H1 (cell line): ENCODE data around the gene TBC1D7. TPM values are rescaled to one million over a fixed set of nuclear protein-coding genes. Genes with fewer than 3 reads are reported as not detected.

ENCODE experiments used
- CTCF ChIA-PET: fragments of 300-600 bp; sonication (Branson Sonifier 250); formaldehyde crosslinking; loops from one replicate; lab custom pipeline; 2021; ENCODE audit not compliant: partially characterized antibody; lab: Charles Lee
- POLR2A ChIA-PET: fragments of 300-600 bp; sonication (Branson Sonifier 250); formaldehyde crosslinking; loops from one replicate; lab custom pipeline; 2021; ENCODE audit warnings: inconsistent platforms; ENCODE audit not compliant: partially characterized antibody; lab: Charles Lee
- DNase-seq, 2 experiments: peaks; one replicate each; pipeline versions ENCODE4 v3.0.0 to v3.0.0-alpha.2; 2010 to 2022; ENCODE audit warnings: low spot score in 2 of 2, low read depth in 1 of 2, mixed read lengths in 1 of 2
- FAIRE-seq: peaks from 2 replicates; lab custom pipeline; 2011; peaks lifted over from hg19 to GRCh38; lab: Jason Lieb, UNC
- H2AFZ ChIP-seq: 2 replicates; pipeline ENCODE4 v1.8.1; 2012; ENCODE audit warnings: low read length, inconsistent platforms
- H2AK5ac ChIP-seq: 2 replicates; pipeline ENCODE4 v1.6.1; 2013; ENCODE audit warnings: low read depth, low read length
- H2BK120ac ChIP-seq: replicated peaks from 2 replicates; pipeline ENCODE3; 2013; ENCODE audit warnings: low read depth, low read length, inconsistent platforms
- H2BK12ac ChIP-seq: 2 replicates; pipeline ENCODE4 v1.6.1; 2013; ENCODE audit warnings: low read depth, low read length
- H2BK15ac ChIP-seq: 2 replicates; pipeline ENCODE4 v1.6.1; 2013; ENCODE audit warnings: low read length
- H2BK20ac ChIP-seq: 2 replicates; pipeline ENCODE4 v1.6.1; 2013; ENCODE audit warnings: low read length
- H2BK5ac ChIP-seq: 2 replicates; pipeline ENCODE4 v1.6.1; 2013; ENCODE audit warnings: low read depth, low read length
- H3K14ac ChIP-seq: 2 replicates; pipeline ENCODE4 v1.6.1; 2013; ENCODE audit warnings: inconsistent platforms; ENCODE audit not compliant: insufficient read length
- H3K18ac ChIP-seq: 2 replicates; pipeline ENCODE4 v1.6.1; 2013; ENCODE audit warnings: low read length; ENCODE audit errors: extremely low read depth
- H3K23ac ChIP-seq: 2 replicates; pipeline ENCODE4 v1.6.1; 2013; ENCODE audit warnings: inconsistent platforms; ENCODE audit not compliant: insufficient read length
- H3K23me2 ChIP-seq: 2 replicates; pipeline ENCODE4 v1.6.1; 2013; ENCODE audit warnings: low read depth, low read length
- H3K27ac ChIP-seq: 2 replicates; pipeline ENCODE4 v1.6.1; 2011; ENCODE audit warnings: low read depth, low read length, inconsistent platforms
- H3K27me3 ChIP-seq, 4 experiments: replicated peaks in 1 of 4; 1 replicate in 1 of 4; 2 replicates in 3 of 4; pipeline versions ENCODE4 v1.6.1 to v1.8.1; 2011 to 2013; ENCODE audit warnings: low read length in 3 of 4, mild to moderate bottlenecking in 3 of 4, inconsistent platforms in 2 of 4, mixed read lengths in 2 of 4, moderate library complexity in 1 of 4; ENCODE audit not compliant: control insufficient read depth in 3 of 4, insufficient read depth in 3 of 4; ENCODE audit errors: extremely low read depth in 1 of 4
- H3K36me3 ChIP-seq, 4 experiments: 2 replicates each; pipeline versions ENCODE4 v1.6.1 to v1.8.1; 2011 to 2013; ENCODE audit warnings: mild to moderate bottlenecking in 4 of 4, low read length in 3 of 4, moderate library complexity in 2 of 4, control low read depth in 1 of 4, inconsistent platforms in 1 of 4; ENCODE audit not compliant: insufficient read depth in 4 of 4, control insufficient read depth in 2 of 4
- H3K4ac ChIP-seq: replicated peaks from 2 replicates; pipeline ENCODE3; 2013; ENCODE audit warnings: low read length, low read depth, mixed read lengths, inconsistent platforms; ENCODE audit not compliant: insufficient read length
- H3K4me1 ChIP-seq, 4 experiments: replicated peaks in 1 of 4; 1 replicate in 1 of 4; 2 replicates in 3 of 4; pipeline versions ENCODE4 v1.6.1 to v1.8.1; 2011 to 2013; ENCODE audit warnings: low read length in 3 of 4, inconsistent platforms in 2 of 4, mixed read lengths in 1 of 4; ENCODE audit not compliant: insufficient read depth in 4 of 4, control insufficient read depth in 3 of 4
- H3K4me2 ChIP-seq, 2 experiments: 2 replicates each; pipeline versions ENCODE4 v1.6.1 to v1.8.1; 2011 to 2013; ENCODE audit warnings: low read depth in 2 of 2, low read length in 2 of 2, control low read depth in 1 of 2, inconsistent platforms in 1 of 2, mild to moderate bottlenecking in 1 of 2; ENCODE audit not compliant: insufficient read depth in 1 of 2
- H3K4me3 ChIP-seq, 4 experiments: fragments of 200-600, 300-600 bp in 1 of 4; sonication (generic), shearing (Covaris generic), sonication (Bioruptor Twin) in 1 of 4; 2 replicates each; pipeline versions ENCODE4 v1.5.1 to v1.8.1; 2011 to 2016; ENCODE audit warnings: low read length in 4 of 4, low read depth in 3 of 4, control low read depth in 2 of 4, inconsistent platforms in 2 of 4, mild to moderate bottlenecking in 2 of 4, mixed read lengths in 1 of 4, moderate library complexity in 1 of 4; ENCODE audit not compliant: insufficient read depth in 2 of 4; ENCODE audit errors: extremely low read depth in 1 of 4
- H3K56ac ChIP-seq: replicated peaks from 2 replicates; pipeline ENCODE3; 2013; ENCODE audit warnings: low read depth, mild to moderate bottlenecking, mixed read lengths, low read length, inconsistent platforms; ENCODE audit not compliant: insufficient read length
- H3K79me1 ChIP-seq: 2 replicates; pipeline ENCODE4 v1.6.1; 2013; ENCODE audit warnings: low read depth, low read length, control low read depth
- H3K79me2 ChIP-seq, 2 experiments: 2 replicates each; pipeline versions ENCODE4 v1.6.1 to v1.8.1; 2012 to 2013; ENCODE audit warnings: low read length in 2 of 2, mild to moderate bottlenecking in 2 of 2, inconsistent platforms in 1 of 2; ENCODE audit not compliant: insufficient read depth in 2 of 2, control insufficient read depth in 1 of 2
- H3K9ac ChIP-seq, 4 experiments: replicated peaks in 1 of 4; 1 replicate in 1 of 4; 2 replicates in 3 of 4; pipeline versions ENCODE4 v1.6.1 to v1.8.1; 2011 to 2013; ENCODE audit warnings: low read depth in 3 of 4, low read length in 3 of 4, control low read depth in 2 of 4, mild to moderate bottlenecking in 2 of 4, moderate library complexity in 2 of 4, inconsistent platforms in 1 of 4; ENCODE audit errors: extremely low read depth in 1 of 4
- H3K9me3 ChIP-seq, 2 experiments: 2 replicates each; pipeline versions ENCODE4 v1.6.1 to v1.8.1; 2012 to 2013; ENCODE audit warnings: mild to moderate bottlenecking in 2 of 2, moderate library complexity in 2 of 2, control low read depth in 1 of 2, inconsistent platforms in 1 of 2, low read depth in 1 of 2, low read length in 1 of 2, mixed read lengths in 1 of 2; ENCODE audit not compliant: insufficient read depth in 2 of 2
- H4K20me1 ChIP-seq, 2 experiments: replicated peaks in 1 of 2; 2 replicates each; pipeline versions ENCODE3 to v1.8.1; 2011 to 2013; ENCODE audit warnings: inconsistent platforms in 2 of 2, low read length in 2 of 2, mild to moderate bottlenecking in 1 of 2; ENCODE audit not compliant: insufficient read depth in 2 of 2, control insufficient read depth in 1 of 2
- H4K5ac ChIP-seq: 2 replicates; pipeline ENCODE4 v1.6.1; 2013; ENCODE audit warnings: low read length, low read depth, mixed read lengths, inconsistent platforms; ENCODE audit not compliant: insufficient read length
- H4K8ac ChIP-seq: 2 replicates; pipeline ENCODE4 v1.8.0; 2013; ENCODE audit warnings: mild to moderate bottlenecking, moderate library complexity, low read length, inconsistent platforms; ENCODE audit not compliant: insufficient read depth; ENCODE audit errors: extremely low read depth
- H4K91ac ChIP-seq: replicated peaks from 2 replicates; pipeline ENCODE3; 2013; ENCODE audit warnings: low read length, mixed read lengths, inconsistent platforms; ENCODE audit not compliant: insufficient read length
- ASH2L ChIP-seq: fragments of 200-600, 300-600 bp; sonication (generic); IDR thresholded peaks from one replicate; pipeline ENCODE4 v1.7.1; 2017; ENCODE audit warnings: low read length
- ATF3 ChIP-seq: IDR thresholded peaks from 2 replicates; pipeline ENCODE4 v1.6.1; 2011; ENCODE audit warnings: low read depth, mild to moderate bottlenecking, low read length; ENCODE audit not compliant: insufficient read depth
- BCL11A ChIP-seq, 2 experiments: IDR thresholded peaks; one replicate each; pipeline ENCODE4 v1.6.1; 2011; ENCODE audit warnings: low read depth in 2 of 2, low read length in 2 of 2, mild to moderate bottlenecking in 2 of 2
- BRCA1 ChIP-seq: IDR thresholded peaks from 2 replicates; pipeline ENCODE4 v1.6.1; 2012; ENCODE audit warnings: low read depth, low read length, improper control_type of control experiment
- CEBPB ChIP-seq: IDR thresholded peaks from 2 replicates; pipeline ENCODE4 v1.6.1; 2012; ENCODE audit warnings: low read depth, low read length
- JUND ChIP-seq: IDR thresholded peaks from 2 replicates; pipeline ENCODE4 v1.6.1; 2011; ENCODE audit warnings: mild to moderate bottlenecking, improper control_type of control experiment, low read length
- NANOG ChIP-seq: IDR thresholded peaks from 2 replicates; pipeline ENCODE4 v1.6.1; 2011; ENCODE audit warnings: low read length, low read depth, mild to moderate bottlenecking, inconsistent platforms; ENCODE audit not compliant: insufficient read depth, poor library complexity, severe bottlenecking
- POLR2A ChIP-seq, 2 experiments: IDR thresholded peaks; 1 replicate in 1 of 2; 2 replicates in 1 of 2; pipeline ENCODE4 v1.6.1; 2011; ENCODE audit warnings: low read depth in 2 of 2, low read length in 2 of 2, mild to moderate bottlenecking in 2 of 2; ENCODE audit errors: control extremely low read depth in 1 of 2
- RFX5 ChIP-seq: IDR thresholded peaks from 2 replicates; pipeline ENCODE4 v1.6.1; 2011; ENCODE audit warnings: low read depth, low read length, improper control_type of control experiment, borderline replicate concordance
- SIN3A ChIP-seq, 2 experiments: IDR thresholded peaks in 1 of 2; conservative IDR thresholded peaks in 1 of 2; 2 replicates each; pipeline ENCODE4 v1.6.1; 2011 to 2012; ENCODE audit warnings: low read length in 2 of 2, improper control_type of control experiment in 1 of 2, low read depth in 1 of 2, mild to moderate bottlenecking in 1 of 2
- SP1 ChIP-seq: IDR thresholded peaks from 2 replicates; pipeline ENCODE4 v1.6.1; 2011; ENCODE audit warnings: low read depth, low read length
- TCF12 ChIP-seq: IDR thresholded peaks from 2 replicates; pipeline ENCODE4 v1.6.1; 2011; ENCODE audit warnings: low read depth, mild to moderate bottlenecking, low read length
- TEAD4 ChIP-seq: IDR thresholded peaks from 2 replicates; pipeline ENCODE4 v1.6.1; 2012; ENCODE audit warnings: low read depth, low read length, inconsistent platforms, mixed read lengths
- USF2 ChIP-seq: IDR thresholded peaks from 2 replicates; pipeline ENCODE4 v1.6.1; 2011; ENCODE audit warnings: low read length, improper control_type of control experiment
- WGBS, 2 experiments: shearing (Covaris generic) in 1 of 2; methylation state at CpG; one replicate each; pipeline versions ENCODE4 v1.1.6 to v1.1.7; 2013 to 2015; ENCODE audit warnings: low lambda C conversion rate in 2 of 2, mixed read lengths in 2 of 2, inconsistent platforms in 1 of 2, low coverage in 1 of 2, missing lambda C conversion rate in 1 of 2; ENCODE audit not compliant: insufficient replicate concordance in 2 of 2, insufficient coverage in 1 of 2, insufficient read length in 1 of 2; ENCODE audit errors: extremely low coverage in 1 of 2, missing lambda C conversion rate in 1 of 2; 5-methylcytosine and 5-hydroxymethylcytosine counted together
- polyA plus RNA-seq, 7 experiments: library from polyadenylated mRNA; depleted of rRNA in 3 of 7; stranded (reverse) in 5 of 7; unstranded in 2 of 7; fragments of >200 nt in 5 of 7; fragments of 200-250 nt in 2 of 7; gene quantifications; 1 replicate in 5 of 7; 2 replicates in 1 of 7; 4 replicates in 1 of 7; pipeline versions ENCODE4 v1.2.1 to v1.2.3, GENCODE V29; 2011 to 2013; ENCODE audit warnings: missing spikeins in 2 of 7, mixed read lengths in 2 of 7
- total RNA-seq: library from RNA; stranded (reverse); fragmentation: NEBNext Ultra II Directional; extraction: Animal tissue kit (Norgen Biotek cat#: 25700); gene quantifications from 2 replicates; pipeline ENCODE4 v1.2.1, GENCODE V29; 2021

The TBC1D7 gene
- total and polyA plus RNA-seq, 2 of the 8 experiments (the other 6 are each of a cell fraction or from before 2014, with no cell fraction given) = 46.1 to 55.2 TPM

DNA sequence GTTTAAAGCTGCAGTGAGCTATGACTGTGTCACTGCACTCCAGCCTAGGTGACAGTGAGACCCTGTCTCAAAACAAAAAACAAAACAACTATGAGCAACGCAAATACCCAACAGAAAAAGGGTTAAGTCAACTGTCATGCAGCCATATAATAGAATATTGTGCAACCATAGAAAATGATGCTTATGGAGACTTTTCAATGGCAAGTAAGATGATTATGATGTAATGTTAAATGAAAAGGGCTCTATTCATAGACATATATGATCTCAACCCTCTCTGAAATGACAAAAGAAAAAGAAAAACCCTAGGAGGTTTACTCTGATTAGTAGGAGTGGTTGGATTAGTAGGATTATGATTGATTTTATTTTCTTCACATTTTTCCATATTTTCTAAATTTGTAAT, 41.3 kb upstream of the TBC1D7 start:
- Histone ChIP-seq H2AK5ac (no peak overlapping the region), H3K56ac (no peak overlapping the region), H3K36me3 (peaks cover 0 to 4% (median 0%) of the 10 kb centered on the region in 4 experiments; a peak in 1 of 8 replicates), H3K4me1 (peaks cover 0 to 15% (median 4%) of the 10 kb centered on the region in 4 experiments; a peak in 5 of 7 replicates), H3K4me3 (no peak overlapping the region), H4K8ac (no peak overlapping the region), H2BK15ac (no peak overlapping the region), H3K18ac (no peak overlapping the region), H3K9ac (no peak overlapping the region), H4K20me1 (no peaks in the 10 kb centered on the region), H3K4me2 (no peak overlapping the region), H3K27ac (no peak overlapping the region), H3K14ac (no peak overlapping the region), H2BK20ac (no peak overlapping the region), H3K23me2 (no peaks in the 10 kb centered on the region; the same call in 1 of the 2 replicates), H3K9me3 (no peaks in the 10 kb centered on the region), H3K79me1 (no peaks in the 10 kb centered on the region; the same call in 1 of the 2 replicates), H3K23ac (no peak overlapping the region), H4K91ac (no peak overlapping the region), H2AFZ (no peak overlapping the region), H2BK120ac (no peak overlapping the region), H2BK5ac (no peak overlapping the region), H3K27me3 (no peaks in the 10 kb centered on the region), H2BK12ac (no peak overlapping the region), H4K5ac (no peak overlapping the region), H3K4ac (no peak overlapping the region), H3K79me2 (no peaks in the 10 kb centered on the region)
- DNase-seq (no peak), FAIRE-seq (no peak)
- CTCF ChIA-PET = interaction anchor here (1.1 to 1.6 kb wide), 2 partner anchors 13 to 32 kb away, joined by 3 read pairs; no protein-coding TSS in a partner anchor
- POLR2A ChIA-PET = no interaction called here
- WGBS, 2 experiments = 89% methylated on average over 1 of the region's 1 CpG; no CpG with 5 or more reads in 1 of the 2 experiments
- TF ChIP-seq POLR2A (IDR thresholded peaks at IDR 0.05; ENCODE audit: control extremely low read depth in 1 of 2, low read depth in 2 of 2, low read length in 2 of 2) (no peak), SP1 (no peak), NANOG (no peak), ASH2L (no peak), ATF3 (no peak), BCL11A (IDR thresholded peaks at IDR 0.05; ENCODE audit: low read depth in 2 of 2, low read length in 2 of 2) (no peak), TCF12 (no peak), TEAD4 (no peak), USF2 (no peak), RFX5 (no peak), SIN3A (conservative IDR thresholded peaks at IDR 0.05 in 1 of 2, IDR thresholded peaks at IDR 0.05 in 1 of 2; ENCODE audit: low read depth in 1 of 2, low read length in 2 of 2) (no peak), CEBPB (no peak), JUND (no peak), BRCA1 (no peak)
